Ectodermal cell (in vitro differentiated cells): Measurements from ENCODE around the gene ZNF506.

Experiments
- H3K27ac ChIP-seq: 2 replicates; pipeline ENCODE4 v1.7.0; 2013; ENCODE audit warnings: mild to moderate bottlenecking, low read depth, low read length; ENCODE audit not compliant: insufficient read depth, poor library complexity, severe bottlenecking
- H3K27me3 ChIP-seq: 2 replicates; pipeline ENCODE4 v1.7.0; 2013; ENCODE audit warnings: mild to moderate bottlenecking, low read length; ENCODE audit not compliant: insufficient read depth, control insufficient read depth, poor library complexity, severe bottlenecking
- H3K36me3 ChIP-seq: one replicate; pipeline ENCODE4 v1.7.0; 2013; ENCODE audit warnings: low read length; ENCODE audit not compliant: control insufficient read depth, insufficient read depth
- H3K4me1 ChIP-seq: one replicate; pipeline ENCODE4 v1.7.0; 2013; ENCODE audit warnings: low read length; ENCODE audit not compliant: control insufficient read depth, insufficient read depth
- H3K4me3 ChIP-seq: 2 replicates; pipeline ENCODE4 v1.7.0; 2013; ENCODE audit warnings: low read depth, low read length, control low read depth; ENCODE audit not compliant: insufficient read depth
- H3K9me3 ChIP-seq: 2 replicates; pipeline ENCODE4 v1.7.0; 2013; ENCODE audit warnings: mild to moderate bottlenecking, low read length, moderate library complexity; ENCODE audit not compliant: control insufficient read depth
- WGBS, 2 experiments: methylation state at CpG; one replicate each; pipeline ENCODE4 v1.1.7; 2013; ENCODE audit warnings: missing lambda C conversion rate in 2 of 2; 5-methylcytosine and 5-hydroxymethylcytosine counted together

ZNF506 gene

DNA sequence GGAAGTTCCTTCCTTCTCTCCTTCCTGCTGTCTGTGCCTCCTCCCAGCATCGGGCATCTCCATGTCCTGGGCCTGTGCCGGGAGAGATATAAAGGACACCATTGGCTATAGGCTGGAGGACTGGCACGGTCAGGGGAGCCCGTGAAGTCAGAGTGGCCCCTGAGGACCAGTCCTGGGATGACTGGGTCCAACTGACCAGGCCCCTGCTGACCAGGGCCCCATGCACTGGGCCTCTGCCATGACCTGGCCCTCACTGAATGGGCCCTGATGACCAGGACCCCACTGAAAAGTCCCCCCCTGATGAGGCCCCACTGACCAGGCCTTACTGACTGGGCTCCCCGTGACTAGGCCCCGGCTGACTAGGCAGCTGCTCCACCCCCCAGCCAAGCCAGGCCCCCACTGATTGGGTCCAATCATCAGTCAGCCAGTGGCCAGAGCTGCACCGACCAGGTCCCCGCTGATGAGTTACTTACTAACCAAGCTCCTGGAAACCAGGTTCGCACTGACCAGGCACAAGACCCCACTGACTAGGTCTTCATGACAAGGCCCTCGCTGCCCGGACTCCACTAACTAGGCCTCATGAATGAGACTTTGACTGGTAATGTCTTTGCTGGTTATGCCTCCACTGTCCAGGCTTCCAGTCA is 68.7 kb downstream of the ZNF506 start:
- no peaks in the 10 kb centered on the region for H3K4me1 ChIP-seq
- no peak overlapping the region for H3K27ac ChIP-seq
- H3K4me3 ChIP-seq, result no peak overlapping the region
- no peaks in the 10 kb centered on the region for H3K36me3 ChIP-seq
- WGBS, 2 experiments, result 94 to 95% methylated on average over 11 of the region's 11 CpGs
- H3K27me3 ChIP-seq, result no peaks in the 10 kb centered on the region
- no peaks in the 10 kb centered on the region for H3K9me3 ChIP-seq

DNA sequence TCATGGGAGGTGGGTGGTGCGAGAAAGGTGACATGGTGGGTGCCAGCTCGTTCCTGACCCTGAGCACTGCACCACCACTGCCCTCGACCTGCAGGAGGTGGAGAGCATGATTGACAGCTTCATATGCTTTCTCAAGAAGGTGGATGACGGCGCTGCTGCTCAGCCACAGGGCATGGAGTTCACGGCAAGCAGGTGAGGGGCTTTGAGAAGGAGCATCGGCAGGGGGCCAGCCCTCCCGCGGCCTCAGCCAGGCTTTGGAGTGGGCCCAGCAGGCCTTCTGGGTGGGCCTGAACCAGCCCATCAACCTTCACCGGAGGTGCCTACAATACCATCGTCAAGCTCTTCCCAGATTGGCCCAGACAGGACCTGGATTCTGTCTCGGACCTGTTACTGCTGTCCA is 69.7 kb downstream of the ZNF506 start:
- Histone ChIP-seq H3K9me3 (no peaks in the 10 kb centered on the region), H3K27ac (no peak overlapping the region), H3K4me3 (no peak overlapping the region), H3K4me1 (no peaks in the 10 kb centered on the region), H3K27me3 (no peaks in the 10 kb centered on the region), H3K36me3 (no peaks in the 10 kb centered on the region)
- WGBS, 2 experiments, result 94% methylated on average over 12 of the region's 12 CpGs

GRCh38 chr19:19750842-19751790 is 70.4 kb downstream of the ZNF506 start:
- Histone ChIP-seq H3K36me3 (no peaks in the 10 kb centered on the region), H3K27me3 (no peaks in the 10 kb centered on the region), H3K27ac (no peak overlapping the region), H3K9me3 (no peaks in the 10 kb centered on the region), H3K4me1 (no peaks in the 10 kb centered on the region), H3K4me3 (no peak overlapping the region)
- WGBS, 2 experiments, result 93 to 94% methylated on average over 40 of the region's 40 CpGs

GRCh38 chr19:19749908-19750841 is 71.4 kb downstream of the ZNF506 start:
- no peak overlapping the region for H3K27ac ChIP-seq
- H3K4me3 ChIP-seq, result no peak overlapping the region
- no peaks in the 10 kb centered on the region for H3K36me3 ChIP-seq
- H3K27me3 ChIP-seq, result no peaks in the 10 kb centered on the region
- no peaks in the 10 kb centered on the region for H3K9me3 ChIP-seq
- H3K4me1 ChIP-seq, result no peaks in the 10 kb centered on the region
- WGBS, 2 experiments, result 90 to 91% methylated on average over 17 of the region's 17 CpGs

- 89 to 92% methylated on average over 13 of the region's 13 CpGs for WGBS, 2 experiments
These were observed 72.2 kb downstream of the ZNF506 start for GRCh38 chr19:19749117-19749907.

GRCh38 chr19:19748249-19748938 is 73.2 kb downstream of the ZNF506 start:
- Histone ChIP-seq H3K4me1 (no peaks in the 10 kb centered on the region), H3K27ac (no peak overlapping the region), H3K36me3 (no peaks in the 10 kb centered on the region), H3K9me3 (no peaks in the 10 kb centered on the region), H3K27me3 (no peaks in the 10 kb centered on the region), H3K4me3 (no peak overlapping the region)
- 92 to 93% methylated on average over 9 of the region's 9 CpGs for WGBS, 2 experiments

More at GRCh38 chr19:19749117-19749907, 72.2 kb downstream of the ZNF506 start:
- no peaks in the 10 kb centered on the region for H3K4me1 ChIP-seq
- H3K27ac ChIP-seq, result no peak overlapping the region
- H3K36me3 ChIP-seq, result no peaks in the 10 kb centered on the region
- no peak overlapping the region for H3K4me3 ChIP-seq
- H3K9me3 ChIP-seq, result no peaks in the 10 kb centered on the region
- no peaks in the 10 kb centered on the region for H3K27me3 ChIP-seq

- Histone ChIP-seq H3K36me3 (no peaks in the 10 kb centered on the region), H3K9me3 (no peaks in the 10 kb centered on the region), H3K27me3 (no peaks in the 10 kb centered on the region), H3K27ac (no peak overlapping the region), H3K4me1 (no peaks in the 10 kb centered on the region), H3K4me3 (no peak overlapping the region)
- 91 to 93% methylated on average over 13 of the region's 13 CpGs for WGBS, 2 experiments
These were observed 74.0 kb downstream of the ZNF506 start for GRCh38 chr19:19747357-19748220.

DNA sequence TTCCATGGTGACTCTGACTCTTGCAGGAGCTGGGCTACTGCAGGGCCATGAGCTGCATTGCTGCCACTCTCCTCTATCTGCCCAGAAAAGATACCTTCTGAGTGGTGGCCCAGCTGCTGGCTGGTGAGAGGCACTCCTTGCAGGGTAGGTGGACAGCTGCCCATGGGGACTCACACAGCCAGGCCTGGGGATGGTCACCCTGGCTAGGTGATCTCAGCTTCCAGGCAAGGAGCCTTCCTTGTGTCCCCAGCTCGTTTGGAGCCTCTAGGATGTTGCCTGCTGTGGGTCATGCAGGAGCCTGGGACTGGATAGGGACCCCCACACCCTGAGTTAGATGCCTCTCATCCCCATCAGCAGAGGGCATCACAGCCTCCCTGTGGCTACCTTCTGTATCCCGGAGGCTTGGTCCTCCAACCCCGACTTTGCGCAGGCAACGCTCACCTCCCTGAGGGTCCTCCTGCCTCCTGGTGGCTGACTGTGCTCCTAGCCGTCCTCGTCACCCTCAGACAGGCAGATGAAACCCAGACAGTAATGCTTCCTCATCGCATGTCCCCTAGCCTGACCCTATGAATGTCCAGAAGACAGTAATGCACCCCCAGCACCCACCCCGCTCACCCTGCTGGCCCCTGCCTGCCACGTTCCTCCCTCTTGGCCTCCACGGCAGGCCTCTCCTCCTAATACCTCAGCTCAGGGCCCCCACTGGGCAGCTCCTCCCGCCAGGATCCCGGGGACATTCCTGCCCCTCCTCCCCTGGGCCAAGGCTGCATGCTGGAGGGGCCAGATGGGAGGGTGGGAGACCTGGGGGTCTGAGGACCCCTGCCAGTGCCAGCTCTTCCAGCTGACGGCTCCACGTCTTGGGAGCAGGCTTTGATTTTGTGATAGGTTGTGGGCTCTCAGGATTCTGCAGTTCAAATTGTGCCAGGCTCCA is 75.0 kb downstream of the ZNF506 start:
- Histone ChIP-seq H3K27me3 (no peaks in the 10 kb centered on the region), H3K36me3 (no peaks in the 10 kb centered on the region), H3K4me3 (no peak overlapping the region), H3K4me1 (no peaks in the 10 kb centered on the region), H3K27ac (no peak overlapping the region), H3K9me3 (no peaks in the 10 kb centered on the region)
- 72 to 76% methylated on average over 15 of the region's 15 CpGs for WGBS, 2 experiments
